OCI-LY7 (cell line): ENCODE data around the gene BRAF. TPM values are rescaled to one million over a fixed set of nuclear protein-coding genes. Genes with fewer than 3 reads are reported as not detected.

Experiments
- BruUV-seq: library from RNA; stranded (reverse); fragments of 400-500 nt; replicated peaks from 2 replicates; lab custom pipeline; 2021; lab: Mats Ljungman, UMichigan
- CTCF ChIA-PET: fragments of 300-600 bp; sonication (Branson Sonifier 250); formaldehyde crosslinking; loops from one replicate; lab custom pipeline; 2022; ENCODE audit warnings: antibody characterized with exemption; ENCODE audit not compliant: unreplicated experiment; lab: Charles Lee
- POLR2A ChIA-PET: fragments of 300-600 bp; sonication (Branson Sonifier 250); formaldehyde crosslinking; loops from one replicate; lab custom pipeline; 2022; ENCODE audit warnings: antibody characterized with exemption; lab: Charles Lee
- DNase-seq: peaks from one replicate; pipeline ENCODE4 v3.0.0-alpha.2; 2015; ENCODE audit warnings: low spot score
- H2AFZ ChIP-seq: fragments of 200-600 bp; sonication (generic), shearing (Covaris generic); 2 replicates; pipeline ENCODE4 v1.6.1; 2014; ENCODE audit warnings: mild to moderate bottlenecking, antibody characterized with exemption, low read length, moderate library complexity
- H3K27ac ChIP-seq: fragments of 200-600 bp; sonication (generic); 2 replicates; pipeline ENCODE4 v1.5.1; 2014; ENCODE audit warnings: mixed run types, low read depth, mild to moderate bottlenecking, moderate library complexity, low read length, inconsistent platforms; ENCODE audit not compliant: poor library complexity, severe bottlenecking
- H3K36me3 ChIP-seq: fragments of 200-600 bp; sonication (generic); 2 replicates; pipeline ENCODE4 v1.6.1; 2014; ENCODE audit warnings: mild to moderate bottlenecking, antibody characterized with exemption, low read length, moderate library complexity, mixed read lengths; ENCODE audit not compliant: insufficient read depth
- H3K4me1 ChIP-seq: fragments of 200-600 bp; sonication (generic); 2 replicates; pipeline ENCODE4 v1.5.1; 2014; ENCODE audit warnings: mild to moderate bottlenecking, low read length; ENCODE audit not compliant: insufficient read depth, poor library complexity, severe bottlenecking
- H3K4me2 ChIP-seq: fragments of 200-600 bp; sonication (generic); 2 replicates; pipeline ENCODE4 v1.6.1; 2014; ENCODE audit warnings: mild to moderate bottlenecking, low read length
- H3K4me3 ChIP-seq: fragments of 200-600 bp; sonication (generic); 2 replicates; pipeline ENCODE4 v1.5.1; 2014; ENCODE audit warnings: mild to moderate bottlenecking, low read depth, low read length; ENCODE audit not compliant: poor library complexity, severe bottlenecking
- H3K79me2 ChIP-seq: fragments of 200-600 bp; sonication (generic); 2 replicates; pipeline ENCODE4 v1.6.1; 2016; ENCODE audit warnings: low read depth, mild to moderate bottlenecking, low read length, moderate library complexity, mixed read lengths; ENCODE audit not compliant: insufficient read depth
- H3K9me2 ChIP-seq: fragments of 200-600 bp; sonication (generic); 2 replicates; pipeline ENCODE4 v1.6.1; 2016; ENCODE audit warnings: mild to moderate bottlenecking, low read length, mixed read lengths; ENCODE audit not compliant: insufficient read depth
- H3K9me3 ChIP-seq: fragments of 200-600 bp; sonication (generic); 2 replicates; pipeline ENCODE4 v1.6.1; 2014; ENCODE audit warnings: mild to moderate bottlenecking, mixed run types, low read length, mixed read lengths
- H4K20me1 ChIP-seq: fragments of 200-600 bp; sonication (generic); 2 replicates; pipeline ENCODE4 v1.6.1; 2014; ENCODE audit warnings: mild to moderate bottlenecking, antibody characterized with exemption, low read length, moderate library complexity, mixed read lengths; ENCODE audit not compliant: insufficient read depth
- EZH2phosphoT487 ChIP-seq: fragments of 200-600 bp; sonication (generic); IDR thresholded peaks from 2 replicates; pipeline ENCODE4 v1.6.1; 2018; ENCODE audit warnings: low read depth, borderline replicate concordance, mild to moderate bottlenecking, mixed run types, antibody characterized with exemption, low read length, moderate library complexity, mixed read lengths
- intact Hi-C: fragments of 100-400 bp; cut with micrococcal nuclease; formaldehyde crosslinking; loops from one replicate; pipeline ENCODE4 v1.10.0; 2022; ENCODE audit not compliant: unreplicated experiment
- total RNA-seq, 2 experiments: library from RNA; depleted of rRNA in 1 of 2; stranded (reverse); fragments of >200 nt in 1 of 2; shearing (Covaris generic) in 1 of 2; gene quantifications; 2 replicates each; pipeline ENCODE4 v1.2.3, GENCODE V29; 2014 to 2022
- TF ChIP-seq, protein P1 (sequence below): fragments of 200-600 bp; sonication (generic); conservative IDR thresholded peaks from 2 replicates; pipeline ENCODE4 v1.5.1; 2014; ENCODE audit warnings: mild to moderate bottlenecking, antibody characterized with exemption, low read length, moderate library complexity, mixed read lengths

BRAF gene
- total RNA-seq, 2 experiments from 2014 or later: 17.1 to 41.6 TPM

GRCh38 chr7:140857048-140857447 is 67.7 kb downstream of the BRAF start:
- Histone ChIP-seq H3K9me3 (no peaks in the 10 kb centered on the region), H4K20me1 (no peaks in the 10 kb centered on the region), H3K27ac (no peak overlapping the region), H3K4me1 (no peaks in the 10 kb centered on the region), H3K4me2 (no peak overlapping the region), H2AFZ (no peak overlapping the region), H3K9me2 (no peaks in the 10 kb centered on the region), H3K4me3 (no peak overlapping the region), H3K79me2 (no peaks in the 10 kb centered on the region; the same call in 1 of the 2 replicates), H3K36me3 (no peaks in the 10 kb centered on the region)
- ChIA-PET CTCF (no interaction called here), POLR2A (interaction anchor here (0.6 kb wide), 1 partner anchor 9 kb away, joined by 3 read pairs; no protein-coding TSS in a partner anchor)
- no peak for DNase-seq
- TF ChIP-seq EZH2phosphoT487: no peak
- TF ChIP-seq, protein P1, sequence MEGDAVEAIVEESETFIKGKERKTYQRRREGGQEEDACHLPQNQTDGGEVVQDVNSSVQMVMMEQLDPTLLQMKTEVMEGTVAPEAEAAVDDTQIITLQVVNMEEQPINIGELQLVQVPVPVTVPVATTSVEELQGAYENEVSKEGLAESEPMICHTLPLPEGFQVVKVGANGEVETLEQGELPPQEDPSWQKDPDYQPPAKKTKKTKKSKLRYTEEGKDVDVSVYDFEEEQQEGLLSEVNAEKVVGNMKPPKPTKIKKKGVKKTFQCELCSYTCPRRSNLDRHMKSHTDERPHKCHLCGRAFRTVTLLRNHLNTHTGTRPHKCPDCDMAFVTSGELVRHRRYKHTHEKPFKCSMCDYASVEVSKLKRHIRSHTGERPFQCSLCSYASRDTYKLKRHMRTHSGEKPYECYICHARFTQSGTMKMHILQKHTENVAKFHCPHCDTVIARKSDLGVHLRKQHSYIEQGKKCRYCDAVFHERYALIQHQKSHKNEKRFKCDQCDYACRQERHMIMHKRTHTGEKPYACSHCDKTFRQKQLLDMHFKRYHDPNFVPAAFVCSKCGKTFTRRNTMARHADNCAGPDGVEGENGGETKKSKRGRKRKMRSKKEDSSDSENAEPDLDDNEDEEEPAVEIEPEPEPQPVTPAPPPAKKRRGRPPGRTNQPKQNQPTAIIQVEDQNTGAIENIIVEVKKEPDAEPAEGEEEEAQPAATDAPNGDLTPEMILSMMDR: no peak
- intact Hi-C loops: no loop called here
- no TSS peak for BruUV-seq

GRCh38 chr7:140841166-140841715 is 83.5 kb downstream of the BRAF start:
- Histone ChIP-seq H3K36me3 (peaks cover 20% of the 10 kb centered on the region), H3K4me3 (no peak overlapping the region), H3K4me1 (no peaks in the 10 kb centered on the region), H3K27ac (no peak overlapping the region), H4K20me1 (no peaks in the 10 kb centered on the region), H3K4me2 (no peak overlapping the region), H3K9me2 (no peaks in the 10 kb centered on the region), H2AFZ (no peak overlapping the region), H3K79me2 (no peaks in the 10 kb centered on the region), H3K9me3 (peaks cover 5% of the 10 kb centered on the region; the same call in 1 of the 2 replicates)
- ChIA-PET CTCF (no interaction called here), POLR2A (no interaction called here)
- BruUV-seq: no TSS peak
- intact Hi-C loops: no loop called here
- no peak for DNase-seq
- TF ChIP-seq, protein P1: no peak
- no peak for TF ChIP-seq EZH2phosphoT487

- peaks cover 19% of the 10 kb centered on the region for H3K36me3 ChIP-seq
- no peaks in the 10 kb centered on the region for H3K79me2 ChIP-seq
- POLR2A ChIA-PET: no interaction called here
- intact Hi-C loops: no loop called here
- H3K9me3 ChIP-seq: no peaks in the 10 kb centered on the region
- H3K4me1 ChIP-seq: no peaks in the 10 kb centered on the region
- H3K27ac ChIP-seq: no peak overlapping the region
- CTCF ChIA-PET: no interaction called here
- no peaks in the 10 kb centered on the region for H3K9me2 ChIP-seq
- no peak overlapping the region for H3K4me2 ChIP-seq
- TF ChIP-seq, protein P1: no peak
- TF ChIP-seq EZH2phosphoT487: no peak
- no peak overlapping the region for H2AFZ ChIP-seq
- H3K4me3 ChIP-seq: no peak overlapping the region
- no TSS peak for BruUV-seq
- DNase-seq: no peak
- H4K20me1 ChIP-seq: no peaks in the 10 kb centered on the region
Observed at GRCh38 chr7:140831724-140832123, 93.0 kb downstream of the BRAF start.
